HG02571 (cell line): ENCODE data around the gene TBL3.

ENCODE experiments used
- ATAC-seq: cut with Tn5 transposase; IDR thresholded peaks from one replicate; pipeline ENCODE4 v1.9.1; 2021; ENCODE audit warnings: mild to moderate bottlenecking, moderate library complexity; ENCODE audit not compliant: unreplicated experiment

Gene TBL3

GRCh38 chr16:1981398-1981836 lies 9.6 kb downstream of the TBL3 start, which contains the start of gene NOXO1:
Gene NOXO1, minus strand, starts transcription at chr16:1981469. Its CDS starts 290 bp downstream, at chr16:1981179.
- no peak for ATAC-seq

GRCh38 chr16:1982013-1982433 lies 10.2 kb downstream of the TBL3 start:
- no peak for ATAC-seq

GRCh38 chr16:1982991-1983543 lies 11.2 kb downstream of the TBL3 start:
- no peak for ATAC-seq

GRCh38 chr16:1983544-1984346 lies 11.9 kb downstream of the TBL3 start, which contains the start of gene GFER:
Gene GFER, plus strand, starts transcription at chr16:1984193. Its CDS starts 26 bp downstream, at chr16:1984219.
- peak; percentile 69 for ATAC-seq

GRCh38 chr16:1984347-1985225 lies 12.7 kb downstream of the TBL3 start:
- no peak for ATAC-seq

GRCh38 chr16:1985466-1986150 lies 13.8 kb downstream of the TBL3 start:
- no peak for ATAC-seq

- no peak for ATAC-seq
Measured at GRCh38 chr16:1987198-1987597, 15.3 kb downstream of the TBL3 start.

GRCh38 chr16:1989209-1990100 lies 17.6 kb downstream of the TBL3 start, which contains the start of gene SYNGR3:
Gene SYNGR3, plus strand, starts transcription at chr16:1989970. Its CDS starts 133 bp downstream, at chr16:1990103.
- ATAC-seq, result no peak

GRCh38 chr16:1990101-1990350 lies 18.2 kb downstream of the TBL3 start:
- no peak for ATAC-seq

GRCh38 chr16:1990351-1991134 lies 18.7 kb downstream of the TBL3 start:
- ATAC-seq, result no peak

- no peak for ATAC-seq
Measured at GRCh38 chr16:1991135-1991551, 19.3 kb downstream of the TBL3 start.

GRCh38 chr16:1991588-1991947 lies 19.7 kb downstream of the TBL3 start:
- ATAC-seq, result no peak

- ATAC-seq, result peak; percentile 46
Measured at GRCh38 chr16:1991948-1992703, 20.3 kb downstream of the TBL3 start.

GRCh38 chr16:1992704-1993317 lies 21.0 kb downstream of the TBL3 start:
- ATAC-seq, result no peak

GRCh38 chr16:1993731-1994131 lies 21.9 kb downstream of the TBL3 start:
- ATAC-seq, result no peak

GRCh38 chr16:1997494-1998359 lies 25.9 kb downstream of the TBL3 start:
- ATAC-seq, result no peak

GRCh38 chr16:1998360-1998835 lies 26.5 kb downstream of the TBL3 start:
- ATAC-seq, result no peak
